K562 (cell line): Measurements from ENCODE around the gene RHD. TPM values are rescaled to one million over a fixed set of nuclear protein-coding genes. Genes with fewer than 3 reads are reported as not detected.

Experiments used
- ATAC-seq: fragments of 200-7000 bp; cut with Tn5 transposase; 3 replicates; pipeline ENCODE4 v1.9.1; 2020; ENCODE audit warnings: moderate library complexity
- BruUV-seq: library from RNA; stranded (reverse); fragments of 400-500 nt; replicated peaks from 2 replicates; lab custom pipeline; 2021; lab: Mats Ljungman, UMichigan
- CTCF ChIA-PET: fragments of 300-600 bp; formaldehyde crosslinking; extraction: SDS; loops from one replicate; lab custom pipeline; 2021; ENCODE audit warnings: low intra/inter-chr PET ratio; lab: Yijun Ruan, JAX
- POLR2A ChIA-PET: fragments of 300-600, 350-650 bp; sonication (Branson Sonifier 250); formaldehyde crosslinking; extraction: SDS; loops from one replicate; lab custom pipeline; 2021; ENCODE audit warnings: antibody characterized with exemption, inconsistent platforms; lab: Yijun Ruan, JAX
- DNase-seq, 4 experiments: peaks; one replicate each; pipeline versions ENCODE4 v3.0.0 to v3.0.0-alpha.2; 2011 to 2018; ENCODE audit warnings: low spot score in 3 of 4, mixed read lengths in 3 of 4; ENCODE audit errors: extremely low read depth in 1 of 4
- FAIRE-seq: peaks from 2 replicates; lab custom pipeline; 2011; peaks lifted over from hg19 to GRCh38; lab: Jason Lieb, UNC
- H2AFZ ChIP-seq: 2 replicates; pipeline ENCODE4 v1.6.0; 2011; ENCODE audit warnings: low read depth, low read length, control low read depth, inconsistent platforms
- H3K27ac ChIP-seq: fragments of 200-600 bp; 3 replicates; pipeline ENCODE4 v1.8.0; 2011; ENCODE audit warnings: low read depth, mild to moderate bottlenecking, control low read depth, inconsistent platforms, low read length, moderate library complexity, mixed read lengths; ENCODE audit errors: extremely low read depth
- H3K27me3 ChIP-seq, 2 experiments: fragments of 300-600 bp in 1 of 2; 2 replicates in 1 of 2; 3 replicates in 1 of 2; pipeline versions ENCODE4 v1.6.0 to v1.8.0; 2011; ENCODE audit warnings: inconsistent platforms in 2 of 2, low read length in 2 of 2, mild to moderate bottlenecking in 1 of 2, mixed read lengths in 1 of 2, moderate library complexity in 1 of 2; ENCODE audit not compliant: control insufficient read depth in 2 of 2, insufficient read depth in 2 of 2
- H3K36me3 ChIP-seq: fragments of 300-600 bp; 3 replicates; pipeline ENCODE4 v1.8.0; 2011; ENCODE audit warnings: mild to moderate bottlenecking, low read length, inconsistent platforms; ENCODE audit not compliant: control insufficient read depth, insufficient read depth
- H3K4me1 ChIP-seq, 2 experiments: fragments of 200-600 bp in 1 of 2; replicated peaks in 1 of 2; 2 replicates in 1 of 2; 3 replicates in 1 of 2; pipeline versions ENCODE4 v1.5.1 to v1.8.0; 2011; ENCODE audit warnings: inconsistent platforms in 2 of 2, low read length in 2 of 2, mild to moderate bottlenecking in 1 of 2, mixed read lengths in 1 of 2, moderate library complexity in 1 of 2; ENCODE audit not compliant: control insufficient read depth in 2 of 2, insufficient read depth in 2 of 2
- H3K4me2 ChIP-seq: 2 replicates; pipeline ENCODE4 v1.6.1; 2011; ENCODE audit warnings: low read length, control low read depth, inconsistent platforms, mixed read lengths; ENCODE audit not compliant: insufficient read depth
- H3K4me3 ChIP-seq: fragments of 200-600 bp; sonication (generic), shearing (Covaris generic); 2 replicates; pipeline ENCODE4 v1.5.1; 2016; ENCODE audit warnings: control low read depth, inconsistent platforms
- H3K79me2 ChIP-seq: fragments of 200-600 bp; 3 replicates; pipeline ENCODE4 v1.8.0; 2011; ENCODE audit warnings: low read length, inconsistent platforms; ENCODE audit not compliant: control insufficient read depth, insufficient read depth
- H3K9ac ChIP-seq, 2 experiments: 2 replicates each; pipeline versions ENCODE4 v1.6.0 to v1.6.1; 2011; ENCODE audit warnings: low read depth in 2 of 2, low read length in 2 of 2, control low read depth in 1 of 2, inconsistent platforms in 1 of 2, mild to moderate bottlenecking in 1 of 2, mixed read lengths in 1 of 2; ENCODE audit not compliant: insufficient read depth in 1 of 2
- H3K9me1 ChIP-seq: one replicate; pipeline ENCODE4 v1.6.0; 2011; ENCODE audit warnings: inconsistent platforms, mild to moderate bottlenecking, low read length, moderate library complexity; ENCODE audit not compliant: control insufficient read depth, insufficient read depth
- H3K9me3 ChIP-seq: replicated peaks from 2 replicates; pipeline ENCODE4 v1.5.1; 2011; ENCODE audit warnings: low read depth, low read length, inconsistent platforms; ENCODE audit not compliant: control insufficient read depth, insufficient read depth
- H4K20me1 ChIP-seq: replicated peaks from 2 replicates; pipeline ENCODE4 v1.6.1; 2011; ENCODE audit warnings: low read length, inconsistent platforms, mixed read lengths; ENCODE audit not compliant: control insufficient read depth, insufficient read depth
- CBX3 ChIP-seq, 2 experiments: IDR thresholded peaks; 1 replicate in 1 of 2; 2 replicates in 1 of 2; pipeline ENCODE4 v1.6.1; 2012; ENCODE audit warnings: inconsistent platforms in 2 of 2, low read length in 2 of 2, borderline replicate concordance in 1 of 2, control low read depth in 1 of 2
- DPF2 ChIP-seq: fragments of 450-650 bp; IDR thresholded peaks from 2 replicates; pipeline ENCODE4 v1.6.1; 2016
- KDM2B ChIP-seq: fragments of 250-450 bp; sonication (Bioruptor Pico); IDR thresholded peaks from 2 replicates; pipeline ENCODE4 v1.8.0; 2021; ENCODE audit warnings: mild to moderate bottlenecking, moderate library complexity
- NFXL1 ChIP-seq: fragments of 450-650 bp; formaldehyde crosslinking; IDR thresholded peaks from 2 replicates; pipeline ENCODE4 v1.4.0; 2021; ENCODE audit warnings: mild to moderate bottlenecking
- WGBS: fragments of 100-300 bp; shearing (Covaris generic); methylation state at CpG from one replicate; pipeline ENCODE4 v1.1.6; 2016; ENCODE audit warnings: low coverage, mixed read lengths; ENCODE audit not compliant: insufficient coverage; ENCODE audit errors: missing lambda C conversion rate; 5-methylcytosine and 5-hydroxymethylcytosine counted together
- in situ Hi-C: fragments of 300-500 bp; cut with MboI; formaldehyde crosslinking; loops from 4 replicates; pipeline ENCODE4 v1.15.0; 2018; ENCODE audit warnings: inconsistent platforms, mixed read lengths
- intact Hi-C: fragments of 100-400 bp; cut with micrococcal nuclease; formaldehyde crosslinking; loops from 2 replicates; pipeline ENCODE4 v1.14.2; 2022
- polyA plus RNA-seq, 8 experiments: library from polyadenylated mRNA; depleted of rRNA in 4 of 8; stranded (reverse) in 5 of 8; unstranded in 3 of 8; fragments of >200 nt; fragmentation: Nextera tagmentation in 2 of 8; fragmentation: Illumina TruSeq in 1 of 8; extraction: Ambion mirVana in 2 of 8; extraction: Trizol in 1 of 8; gene quantifications; 2 replicates each; pipeline versions ENCODE4 v1.2.1 to v1.2.3, GENCODE V29; 2011 to 2014; ENCODE audit warnings: inconsistent platforms in 1 of 8, missing spikeins in 1 of 8
- total RNA-seq, 7 experiments: library from RNA; depleted of rRNA in 6 of 7; stranded (reverse); fragments of >200 nt in 6 of 7; fragmentation: Illumina TruSeq in 2 of 7; extraction: Trizol in 2 of 7; gene quantifications; 2 replicates each; pipeline versions ENCODE4 v1.2.1 to v1.2.3, GENCODE V29; 2011 to 2021; ENCODE audit warnings: low replicate concordance in 1 of 7

RHD gene
- total and polyA plus RNA-seq, 9 of the 15 experiments (the other 6 are each of a cell fraction or from before 2014, with no cell fraction given), result 8.8 to 32.4 (median 15.0) TPM

GRCh38 chr1:25253911-25254310 lies 18.4 kb upstream of the RHD start:
- FAIRE-seq, result no peak
- CTCF ChIA-PET, result no interaction called here
- no peak for DNase-seq

GRCh38 chr1:25255706-25256577 lies 16.4 kb upstream of the RHD start:
- FAIRE-seq (no peak), DNase-seq (no peak), ATAC-seq (peak; percentile 25; the same call in 2 of the 3 replicates)
- Histone ChIP-seq H4K20me1 (no peaks in the 10 kb centered on the region), H3K4me1 (peaks cover 7 to 10% of the 10 kb centered on the region in 2 experiments; a peak in 3 of 5 replicates), H3K4me3 (no peak overlapping the region), H2AFZ (no peak overlapping the region), H3K9ac (no peak overlapping the region), H3K27ac (no peak overlapping the region), H3K27me3 (no peaks in the 10 kb centered on the region), H3K36me3 (no peaks in the 10 kb centered on the region), H3K9me3 (no peaks in the 10 kb centered on the region), H3K9me1 (peaks cover 3% of the 10 kb centered on the region), H3K4me2 (no peak overlapping the region), H3K79me2 (no peaks in the 10 kb centered on the region)
- in situ Hi-C loops, result loop anchor here (5.0 kb wide), 1 partner anchor 91 kb away; no protein-coding TSS in a partner anchor
- BruUV-seq, result no TSS peak
- ChIA-PET POLR2A (interaction anchor here (0.7 to 3.9 kb wide), 5 partner anchors 9 to 27 kb away, joined by 3 to 16 read pairs (median 6); partner anchors contain the start of genes RSRP1 and SYF2), CTCF (no interaction called here)
- no peak for TF ChIP-seq KDM2B (CRISPR knock-in tag)
- TF ChIP-seq DPF2, result no peak
- intact Hi-C loops, result no loop called here
- 70% methylated on average over 18 of the region's 18 CpGs for WGBS

More at GRCh38 chr1:25253911-25254310, 18.4 kb upstream of the RHD start:
- Histone ChIP-seq H3K9ac (no peak overlapping the region), H3K27ac (no peak overlapping the region), H3K9me1 (peaks cover 3% of the 10 kb centered on the region), H3K4me3 (no peak overlapping the region), H3K9me3 (no peaks in the 10 kb centered on the region), H3K27me3 (no peaks in the 10 kb centered on the region), H3K79me2 (no peaks in the 10 kb centered on the region), H4K20me1 (no peaks in the 10 kb centered on the region), H3K36me3 (no peaks in the 10 kb centered on the region), H3K4me2 (no peak overlapping the region), H3K4me1 (peaks cover 7 to 10% of the 10 kb centered on the region in 2 experiments; a peak in 3 of 5 replicates), H2AFZ (no peak overlapping the region)
- peak; percentile 50; the same call in 1 of the 3 replicates for ATAC-seq
- intact Hi-C loops, result no loop called here
- POLR2A ChIA-PET, result interaction anchor here (1.0 to 2.0 kb wide), 4 partner anchors 9 to 27 kb away, joined by 3 to 16 read pairs (median 6); no protein-coding TSS in a partner anchor
- 48% methylated on average over 2 of the region's 2 CpGs for WGBS
- in situ Hi-C loops, result no loop called here
- BruUV-seq, result no TSS peak
- no peak for TF ChIP-seq NFXL1
- peak in 1 of 2 experiments; percentile 69; a peak in 1 of 3 replicates for TF ChIP-seq CBX3 (IDR thresholded peaks at IDR 0.05; ENCODE audit: borderline replicate concordance in 1 of 2, low read length in 2 of 2)
- TF ChIP-seq, all 486 proteins: peak for 1
